ENCODE data around the gene PEX3. TPM values are rescaled to one million over a fixed set of nuclear protein-coding genes. Genes with fewer than 3 reads are reported as not detected.

PEX3 gene
- total RNA-seq, 1 donor, result 19.2 TPM

DNA sequence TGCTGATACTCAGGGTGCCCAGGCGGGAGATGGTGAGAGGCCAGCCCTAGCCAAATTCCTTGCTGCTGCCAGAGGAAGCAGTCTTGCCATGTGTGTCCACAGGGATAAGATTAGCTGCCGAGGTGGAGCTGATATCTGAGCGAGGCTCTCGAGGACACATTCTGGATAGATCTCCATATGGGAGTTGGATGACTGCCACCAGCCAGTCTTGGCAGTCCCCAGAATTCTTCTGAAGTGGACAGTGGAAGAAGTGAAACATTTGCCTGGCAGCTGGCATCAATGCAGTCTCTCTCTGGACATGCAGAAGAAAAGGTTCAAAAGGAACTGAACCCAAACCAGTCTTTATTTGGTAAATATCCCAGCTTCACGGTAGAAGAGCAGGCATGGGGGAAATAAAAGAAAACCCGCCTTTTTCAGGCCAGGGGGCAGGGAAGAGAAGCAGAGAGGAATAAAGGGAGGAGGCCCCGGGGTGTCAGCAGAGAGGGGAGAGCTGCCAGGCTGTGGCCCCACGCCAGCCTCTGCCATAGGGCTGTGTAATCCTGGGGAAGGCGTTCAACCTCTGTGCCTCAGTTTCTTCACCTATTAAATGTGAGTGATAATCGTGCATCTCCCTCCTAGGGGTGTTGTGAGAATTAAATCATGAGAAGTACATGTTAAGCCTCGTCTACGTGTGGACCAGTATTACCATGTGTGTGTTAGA is 64.6 kb downstream of the PEX3 start:
- H4K20me1 ChIP-seq (ENCODE audit: insufficient read depth, low read length), result no peaks in the 10 kb centered on the region
- no peak overlapping the region for H3K27ac ChIP-seq (ENCODE audit: low read depth, low read length)
- DNase-seq (ENCODE audit: insufficient read length, low spot score, missing footprints), result no peak
- peaks cover 15% of the 10 kb centered on the region for H3K79me2 ChIP-seq (ENCODE audit: insufficient read depth, low read length)
- H3K4me2 ChIP-seq (ENCODE audit: insufficient read depth, low read length), result no peak overlapping the region
- H2AFZ ChIP-seq (ENCODE audit: low read length), result no peak overlapping the region
- TF ChIP-seq, protein P1, sequence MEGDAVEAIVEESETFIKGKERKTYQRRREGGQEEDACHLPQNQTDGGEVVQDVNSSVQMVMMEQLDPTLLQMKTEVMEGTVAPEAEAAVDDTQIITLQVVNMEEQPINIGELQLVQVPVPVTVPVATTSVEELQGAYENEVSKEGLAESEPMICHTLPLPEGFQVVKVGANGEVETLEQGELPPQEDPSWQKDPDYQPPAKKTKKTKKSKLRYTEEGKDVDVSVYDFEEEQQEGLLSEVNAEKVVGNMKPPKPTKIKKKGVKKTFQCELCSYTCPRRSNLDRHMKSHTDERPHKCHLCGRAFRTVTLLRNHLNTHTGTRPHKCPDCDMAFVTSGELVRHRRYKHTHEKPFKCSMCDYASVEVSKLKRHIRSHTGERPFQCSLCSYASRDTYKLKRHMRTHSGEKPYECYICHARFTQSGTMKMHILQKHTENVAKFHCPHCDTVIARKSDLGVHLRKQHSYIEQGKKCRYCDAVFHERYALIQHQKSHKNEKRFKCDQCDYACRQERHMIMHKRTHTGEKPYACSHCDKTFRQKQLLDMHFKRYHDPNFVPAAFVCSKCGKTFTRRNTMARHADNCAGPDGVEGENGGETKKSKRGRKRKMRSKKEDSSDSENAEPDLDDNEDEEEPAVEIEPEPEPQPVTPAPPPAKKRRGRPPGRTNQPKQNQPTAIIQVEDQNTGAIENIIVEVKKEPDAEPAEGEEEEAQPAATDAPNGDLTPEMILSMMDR (IDR thresholded peaks at IDR 0.05; ENCODE audit: extremely low read depth, low read depth, low read length), result no peak
- H3K4me1 ChIP-seq (ENCODE audit: insufficient read depth, low read length), result peaks cover 10% of the 10 kb centered on the region
- no peaks in the 10 kb centered on the region for H3K36me3 ChIP-seq (ENCODE audit: insufficient read depth, low read length)
- no peaks in the 10 kb centered on the region for H3K9me3 ChIP-seq (ENCODE audit: low read depth, low read length)
- peaks cover 13% of the 10 kb centered on the region for H3K27me3 ChIP-seq (ENCODE audit: insufficient read depth, low read length)
- H3K4me3 ChIP-seq (ENCODE audit: insufficient read depth, low read length), result no peak overlapping the region

DNA sequence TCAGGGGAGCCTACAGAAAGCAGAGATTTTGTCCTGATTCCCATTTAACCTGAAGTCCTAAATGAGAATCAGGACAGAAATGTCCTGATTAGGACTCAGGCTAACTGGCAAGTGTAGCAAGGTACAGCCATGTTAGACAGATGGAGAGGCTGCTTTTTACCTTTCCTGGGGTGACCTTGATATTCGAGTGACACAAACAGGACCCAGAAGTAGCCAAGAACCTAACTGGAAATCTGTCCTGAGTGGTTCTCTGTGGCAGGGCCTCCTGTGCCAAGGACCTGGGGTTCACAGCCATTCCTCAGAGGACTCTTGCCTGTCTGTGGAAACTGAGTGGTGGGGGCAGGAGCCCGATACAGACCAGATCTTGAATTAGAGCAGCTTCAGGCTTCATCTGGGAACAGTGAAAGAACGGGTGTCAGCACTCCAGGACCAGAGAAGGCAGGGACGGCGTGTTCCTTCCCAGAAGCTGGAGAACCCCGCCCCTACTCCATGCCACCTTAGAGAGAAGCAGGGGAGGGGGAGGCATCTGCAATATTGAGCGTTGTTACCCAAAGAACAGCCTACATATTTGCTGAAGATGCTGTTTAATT is 65.3 kb downstream of the PEX3 start:
- H3K79me2 ChIP-seq (ENCODE audit: insufficient read depth, low read length), result peaks cover 8% of the 10 kb centered on the region
- no peak overlapping the region for H3K4me2 ChIP-seq (ENCODE audit: insufficient read depth, low read length)
- H3K4me1 ChIP-seq (ENCODE audit: insufficient read depth, low read length), result peaks cover 6% of the 10 kb centered on the region
- H4K20me1 ChIP-seq (ENCODE audit: insufficient read depth, low read length), result no peaks in the 10 kb centered on the region
- peaks cover 13% of the 10 kb centered on the region for H3K27me3 ChIP-seq (ENCODE audit: insufficient read depth, low read length)
- TF ChIP-seq, protein P1 (IDR thresholded peaks at IDR 0.05; ENCODE audit: extremely low read depth, low read depth, low read length), result no peak
- H3K4me3 ChIP-seq (ENCODE audit: insufficient read depth, low read length), result no peak overlapping the region
- H3K9me3 ChIP-seq (ENCODE audit: low read depth, low read length), result no peaks in the 10 kb centered on the region
- no peak overlapping the region for H2AFZ ChIP-seq (ENCODE audit: low read length)
- H3K36me3 ChIP-seq (ENCODE audit: insufficient read depth, low read length), result no peaks in the 10 kb centered on the region
- DNase-seq (ENCODE audit: insufficient read length, low spot score, missing footprints), result no peak
- no peak overlapping the region for H3K27ac ChIP-seq (ENCODE audit: low read depth, low read length)

DNA sequence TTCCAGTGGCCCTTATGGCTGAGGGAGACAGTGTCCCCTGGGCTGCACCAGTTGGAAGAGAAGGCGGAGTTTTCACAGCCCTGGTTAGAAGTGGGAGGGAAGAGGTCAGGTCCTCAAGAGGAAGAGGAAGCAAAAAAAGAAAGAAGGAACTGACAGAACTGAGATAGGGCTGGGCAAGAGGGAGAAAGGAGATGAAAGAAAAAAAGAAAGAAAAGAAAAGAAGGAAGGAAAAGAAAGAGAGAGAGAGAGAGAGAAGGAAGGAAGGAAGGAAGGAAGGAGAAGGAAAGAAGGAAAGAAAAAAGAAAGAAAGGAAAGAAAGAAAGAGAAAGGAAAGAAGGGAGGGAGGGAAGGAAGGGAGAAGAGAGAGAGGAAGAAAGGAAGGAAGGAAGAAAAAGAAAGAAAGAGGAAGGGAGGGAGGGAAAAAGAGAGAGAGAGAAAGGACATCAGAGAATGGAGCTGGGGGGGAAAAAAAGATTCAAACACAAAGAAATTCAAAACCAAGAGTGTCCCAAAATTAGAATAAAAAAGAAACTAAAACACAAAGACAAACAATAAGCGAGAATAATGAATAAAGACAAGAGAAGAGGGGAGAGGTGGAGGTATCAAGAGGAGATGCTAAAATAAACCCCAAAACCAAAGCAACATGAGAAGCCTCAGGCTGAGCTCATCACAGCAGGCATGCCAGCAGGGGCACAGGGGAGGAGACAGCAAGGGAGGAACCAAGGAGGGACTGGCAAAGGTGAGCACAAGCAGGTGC is 66.3 kb downstream of the PEX3 start:
- TF ChIP-seq, protein P1 (IDR thresholded peaks at IDR 0.05; ENCODE audit: extremely low read depth, low read depth, low read length), result no peak
- no peaks in the 10 kb centered on the region for H4K20me1 ChIP-seq (ENCODE audit: insufficient read depth, low read length)
- H3K4me2 ChIP-seq (ENCODE audit: insufficient read depth, low read length), result no peak overlapping the region
- no peaks in the 10 kb centered on the region for H3K36me3 ChIP-seq (ENCODE audit: insufficient read depth, low read length)
- H3K4me1 ChIP-seq (ENCODE audit: insufficient read depth, low read length), result peaks cover 2% of the 10 kb centered on the region
- no peak overlapping the region for H3K27ac ChIP-seq (ENCODE audit: low read depth, low read length)
- H3K79me2 ChIP-seq (ENCODE audit: insufficient read depth, low read length), result peaks cover under 1% of the 10 kb centered on the region
- no peak overlapping the region for H3K4me3 ChIP-seq (ENCODE audit: insufficient read depth, low read length)
- no peaks in the 10 kb centered on the region for H3K9me3 ChIP-seq (ENCODE audit: low read depth, low read length)
- H3K27me3 ChIP-seq (ENCODE audit: insufficient read depth, low read length), result peaks cover 13% of the 10 kb centered on the region
- DNase-seq (ENCODE audit: insufficient read length, low spot score, missing footprints), result no peak
- H2AFZ ChIP-seq (ENCODE audit: low read length), result no peak overlapping the region

DNA sequence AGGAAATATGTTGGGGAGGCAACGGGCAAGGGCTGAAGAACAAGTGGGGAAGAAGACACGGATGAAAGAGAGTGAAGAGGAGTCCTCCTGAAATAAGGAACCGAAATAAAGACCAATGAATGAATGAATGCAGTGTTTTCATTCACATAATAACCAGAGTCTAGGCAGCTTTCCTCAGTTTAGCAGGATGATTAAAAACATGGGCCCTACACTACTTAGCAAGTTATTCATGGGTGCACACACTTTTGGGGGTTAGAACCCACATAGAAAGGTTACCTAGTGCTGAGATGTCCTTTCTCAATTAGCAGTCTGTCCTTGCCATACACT is 66.8 kb downstream of the PEX3 start:
- no peak overlapping the region for H3K4me2 ChIP-seq (ENCODE audit: insufficient read depth, low read length)
- no peaks in the 10 kb centered on the region for H3K9me3 ChIP-seq (ENCODE audit: low read depth, low read length)
- no peak for DNase-seq (ENCODE audit: insufficient read length, low spot score, missing footprints)
- no peaks in the 10 kb centered on the region for H3K79me2 ChIP-seq (ENCODE audit: insufficient read depth, low read length)
- H3K36me3 ChIP-seq (ENCODE audit: insufficient read depth, low read length), result no peaks in the 10 kb centered on the region
- no peak overlapping the region for H3K27ac ChIP-seq (ENCODE audit: low read depth, low read length)
- TF ChIP-seq, protein P1 (IDR thresholded peaks at IDR 0.05; ENCODE audit: extremely low read depth, low read depth, low read length), result no peak
- no peak overlapping the region for H2AFZ ChIP-seq (ENCODE audit: low read length)
- H4K20me1 ChIP-seq (ENCODE audit: insufficient read depth, low read length), result no peaks in the 10 kb centered on the region
- peaks cover 13% of the 10 kb centered on the region for H3K27me3 ChIP-seq (ENCODE audit: insufficient read depth, low read length)
- H3K4me3 ChIP-seq (ENCODE audit: insufficient read depth, low read length), result no peak overlapping the region
- H3K4me1 ChIP-seq (ENCODE audit: insufficient read depth, low read length), result no peaks in the 10 kb centered on the region

Data from osteoblast (primary cell).